Renal pelvis (tissue), 4 donors: ENCODE data around the gene GALP. TPM values are rescaled to one million over a fixed set of nuclear protein-coding genes. Genes with fewer than 3 reads are reported as not detected.
"Not testable (repeated sequence)": the region's sequence is repeated elsewhere in the genome, so short reads cannot be mapped to it uniquely, and the experiment has no call there.

Experiments used
- DNase-seq: peaks from one replicate; pipeline ENCODE4 v3.0.0-alpha.2; 2013
- polyA plus RNA-seq, 3 donors: library from polyadenylated mRNA; unstranded; fragments of 120-200 nt; gene quantifications; one replicate each; pipeline ENCODE4 v1.2.1, GENCODE V29; 2013; ENCODE audit not compliant: insufficient read length in 3 of 3

Gene GALP
- polyA plus RNA-seq, 3 donors: 0.47 TPM; not detected in 2

DNA sequence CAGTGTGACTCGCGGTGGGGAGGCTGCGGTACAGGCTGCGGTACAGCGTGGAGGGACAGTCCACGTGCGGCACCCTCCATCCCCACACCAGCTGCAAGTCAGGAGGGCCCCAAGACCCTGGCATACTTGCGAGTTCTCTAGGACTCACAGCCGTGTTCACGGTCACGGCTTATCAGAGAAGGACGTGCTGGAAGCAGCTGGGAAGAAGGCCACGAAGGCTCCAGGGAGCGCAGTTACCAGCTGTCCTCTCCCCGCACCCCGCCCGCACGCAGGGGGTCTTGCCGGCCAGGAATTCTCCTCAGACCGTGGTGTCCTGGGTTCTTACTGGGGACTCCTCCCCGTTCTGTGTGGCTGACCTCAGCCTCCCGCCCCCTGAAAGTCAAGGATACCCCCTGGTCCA is 28.5 kb upstream of the GALP start:
- DNase-seq: no peak

DNA sequence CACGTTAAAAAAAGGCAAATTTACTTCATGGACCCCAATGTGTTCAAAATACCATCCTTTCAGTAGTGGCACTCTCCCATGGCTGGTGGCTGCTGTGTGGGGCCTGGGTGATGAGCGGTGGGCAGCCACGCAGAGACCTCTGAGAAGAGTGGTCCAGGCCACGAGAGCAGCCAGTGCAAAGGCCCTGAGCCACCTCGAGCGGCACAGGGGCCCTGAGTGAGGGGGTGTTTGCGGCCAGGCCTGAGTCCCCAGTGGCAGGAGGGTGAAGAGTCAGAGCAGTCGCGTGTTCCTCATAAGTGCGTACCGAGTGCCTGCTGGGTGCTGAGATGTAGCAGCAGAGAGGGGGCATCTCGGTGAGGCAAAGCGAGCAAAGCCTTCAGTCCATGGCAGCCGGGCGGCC is 27.7 kb upstream of the GALP start:
- no peak for DNase-seq

DNA sequence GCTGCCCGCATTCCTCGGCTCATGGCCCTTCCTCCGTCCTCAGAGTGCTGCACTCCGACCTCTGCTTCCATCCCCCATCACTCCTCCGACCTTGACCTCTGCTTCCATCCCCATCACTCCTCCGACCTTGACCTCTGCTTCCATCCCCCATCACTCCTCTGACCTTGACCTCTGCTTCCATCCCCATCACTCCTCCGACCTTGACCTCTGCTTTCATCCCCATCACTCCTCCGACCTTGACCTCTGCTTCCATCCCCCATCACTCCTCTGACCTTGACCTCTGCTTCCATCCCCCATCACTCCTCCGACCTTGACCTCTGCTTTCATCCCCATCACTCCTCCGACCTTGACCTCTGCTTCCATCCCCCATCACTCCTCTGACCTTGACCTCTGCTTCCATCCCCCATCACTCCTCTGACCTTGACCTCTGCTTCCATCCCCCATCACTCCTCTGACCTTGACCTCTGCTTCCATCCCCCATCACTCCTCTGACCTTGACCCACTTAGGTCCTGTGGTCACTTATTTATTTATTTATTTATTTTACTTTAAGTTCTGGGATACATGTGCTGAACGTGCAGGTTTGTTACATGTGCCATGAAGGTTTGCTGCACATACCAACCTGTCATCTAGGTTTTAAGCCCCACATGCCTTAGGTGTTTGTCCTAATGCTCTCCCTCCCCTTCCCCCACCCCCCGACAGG is 26.7 kb upstream of the GALP start:
- DNase-seq: not testable (repeated sequence)

DNA sequence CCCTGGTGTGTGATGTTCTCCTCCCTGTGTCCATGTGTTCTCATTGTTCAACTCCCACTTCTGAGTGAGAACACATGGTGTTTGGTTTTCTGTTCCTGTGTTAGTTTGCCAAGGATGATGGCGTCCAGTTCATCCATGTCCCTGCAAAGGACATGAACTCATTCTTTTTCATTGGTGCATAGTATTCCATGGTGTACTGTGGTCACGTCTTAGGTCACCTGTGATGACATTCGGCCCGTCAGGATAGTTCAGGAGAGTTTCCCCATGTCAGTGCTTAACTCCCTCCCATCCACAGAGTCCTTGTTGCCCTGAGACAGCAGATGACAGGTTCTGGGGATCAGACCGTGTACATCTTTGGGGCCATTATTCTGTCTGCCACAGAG is 26.2 kb upstream of the GALP start:
- no peak for DNase-seq

DNA sequence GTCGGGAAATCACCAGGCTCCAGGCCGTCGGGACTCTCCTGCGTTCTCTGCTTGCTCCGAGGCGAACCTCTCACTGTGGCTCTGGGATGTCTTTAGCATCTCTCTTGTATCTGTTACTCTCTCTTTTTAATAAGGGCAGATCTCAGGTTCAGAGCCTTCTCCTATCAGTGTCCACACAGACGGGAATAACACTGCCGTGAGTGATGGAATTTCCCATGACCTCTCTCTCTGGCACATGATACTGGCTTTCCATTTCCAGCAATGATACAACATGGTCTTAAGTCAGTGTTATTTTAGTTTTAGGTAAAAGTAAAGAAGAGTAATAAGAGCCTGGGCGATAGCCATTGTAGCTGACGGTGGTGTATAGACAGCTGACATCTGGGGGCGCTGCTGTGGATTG is 25.4 kb upstream of the GALP start:
- no peak for DNase-seq

DNA sequence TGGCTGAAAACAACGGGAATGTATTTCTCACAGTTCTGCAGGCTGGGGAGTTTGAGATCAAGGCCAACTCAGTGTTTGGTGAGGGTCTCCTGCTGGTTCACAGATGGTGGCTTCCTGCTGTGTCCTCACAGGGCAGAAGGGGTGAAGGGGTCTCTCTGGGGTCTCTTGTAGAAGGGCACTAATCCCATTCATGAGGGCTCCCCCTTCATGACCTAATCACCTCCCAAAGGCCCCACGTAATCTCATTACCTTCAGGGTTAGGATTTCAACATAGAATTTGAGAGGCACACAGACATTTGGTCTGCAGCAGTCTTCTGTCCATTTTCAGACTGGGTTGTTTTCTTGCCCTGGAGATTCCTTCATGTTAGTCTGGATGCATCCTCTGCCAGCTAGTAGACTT is 23.2 kb upstream of the GALP start:
- no peak for DNase-seq

DNA sequence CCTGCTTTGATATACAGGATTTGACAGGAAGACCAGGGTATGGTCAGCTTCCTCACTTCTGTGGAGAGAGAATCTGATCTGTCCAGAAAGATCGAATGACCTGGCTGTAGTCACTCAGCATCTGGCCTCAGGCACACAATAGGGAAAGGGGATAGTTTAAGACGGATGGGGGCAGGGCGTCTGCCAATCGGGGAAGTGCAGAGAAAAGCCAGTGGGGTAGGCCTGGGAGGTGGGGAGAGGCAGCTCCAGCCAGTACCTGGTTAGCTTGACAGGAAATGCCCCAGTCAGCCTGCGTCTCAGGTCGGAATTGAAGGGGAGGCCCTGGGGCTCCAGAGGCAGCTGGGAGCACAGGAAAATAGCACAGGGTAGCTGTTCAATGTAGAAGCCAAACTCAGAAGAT is 22.3 kb upstream of the GALP start:
- no peak for DNase-seq

DNA sequence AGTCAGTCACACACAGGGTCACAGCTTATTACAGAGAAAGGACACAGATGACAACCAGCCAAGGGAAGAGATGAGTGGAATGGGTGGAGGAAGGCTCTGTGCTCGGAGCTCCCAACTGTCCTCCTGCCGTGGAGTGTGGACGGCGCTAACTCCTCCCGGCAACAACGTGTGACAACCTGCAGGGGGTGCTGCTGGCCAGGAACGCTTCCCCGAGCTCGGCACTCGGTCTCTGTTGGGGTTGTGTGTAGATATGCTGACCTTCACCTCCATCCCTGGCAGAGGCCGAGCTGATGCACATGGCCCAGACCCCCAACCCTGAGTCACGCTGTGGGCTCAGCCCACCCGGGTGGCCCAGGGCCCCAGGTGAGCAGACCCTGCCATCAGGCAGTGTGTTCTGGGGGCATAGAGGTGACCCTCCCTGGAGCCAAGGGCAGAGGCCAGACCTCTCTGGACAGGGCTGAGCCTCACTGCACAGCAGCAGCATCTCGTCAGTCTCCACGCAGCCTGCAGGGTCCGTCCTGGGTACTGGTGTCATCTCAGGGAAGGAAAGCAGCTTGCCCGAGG is 20.6 kb upstream of the GALP start:
- no peak for DNase-seq

DNA sequence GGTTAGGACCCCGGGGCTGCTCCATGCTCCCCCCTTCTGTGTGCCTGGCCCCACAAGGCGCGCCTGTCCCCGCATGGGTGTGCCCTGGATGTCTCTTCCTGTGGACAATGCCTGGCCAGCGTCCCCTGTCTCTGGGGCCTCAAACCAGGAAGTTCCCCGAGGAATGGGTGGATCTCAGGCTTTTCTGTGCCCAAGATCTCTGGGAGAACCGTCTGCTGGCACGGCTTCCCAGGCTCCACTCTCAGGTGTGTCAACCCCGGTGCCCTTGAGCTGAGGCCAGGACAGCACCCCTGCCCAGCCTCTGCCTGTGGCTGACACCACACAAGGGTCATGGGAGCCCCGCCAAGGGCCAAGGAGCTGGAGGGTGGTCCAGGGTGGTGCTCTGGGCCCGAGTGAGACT is 19.0 kb upstream of the GALP start:
- DNase-seq: no peak

DNA sequence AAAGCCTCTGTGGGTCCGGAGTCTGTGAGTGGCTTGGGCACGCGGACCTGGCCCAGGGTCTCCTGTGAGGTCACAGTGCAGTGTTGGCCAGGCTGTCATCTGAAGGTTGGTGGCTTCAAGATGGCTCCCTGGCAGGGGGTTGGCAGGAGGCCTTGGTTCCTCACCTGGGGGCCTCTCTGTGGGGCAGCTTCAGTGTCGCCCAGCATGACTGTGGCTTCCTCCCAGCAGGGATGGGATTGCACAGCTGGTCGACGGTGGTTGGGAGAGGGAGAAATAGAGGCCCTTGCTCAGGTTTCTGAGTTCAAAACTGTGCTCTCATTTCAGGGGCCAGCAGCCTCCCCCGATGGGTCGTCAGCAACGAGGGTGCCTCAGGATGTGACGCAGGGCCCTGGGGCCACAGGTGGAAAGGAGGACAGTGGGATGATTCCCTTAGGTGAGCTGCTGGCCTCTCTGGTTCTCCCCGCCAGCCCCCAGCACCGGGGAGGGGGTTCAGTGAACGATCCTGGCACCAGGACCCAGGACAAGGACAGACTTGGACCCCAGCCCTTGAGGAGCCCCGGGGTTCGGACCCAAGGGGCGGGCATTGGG is 17.5 kb upstream of the GALP start:
- DNase-seq: no peak

DNA sequence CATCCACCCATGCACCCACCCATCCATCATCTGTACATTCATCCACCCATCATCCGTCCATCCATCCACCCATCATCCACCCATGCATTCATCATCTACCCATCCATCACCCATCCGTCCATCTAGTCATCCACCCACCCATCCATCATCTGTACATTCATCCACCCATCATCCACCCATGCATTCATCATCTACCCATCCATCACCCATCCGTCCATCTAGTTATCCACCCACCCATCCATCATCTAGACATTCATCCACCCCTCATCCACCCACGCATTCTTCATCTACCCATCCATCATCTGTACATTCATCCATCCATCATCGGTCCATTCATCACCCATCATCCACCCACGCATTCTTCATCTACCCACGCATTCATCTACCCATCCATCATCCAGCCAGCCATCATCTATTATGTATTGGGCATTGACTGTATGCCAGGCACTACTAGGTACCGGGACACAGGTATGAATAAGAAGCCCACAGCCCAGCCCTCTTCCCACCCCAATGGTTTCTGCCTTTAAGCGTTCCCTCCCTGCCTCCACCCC is 16.7 kb upstream of the GALP start:
- no peak for DNase-seq

DNA sequence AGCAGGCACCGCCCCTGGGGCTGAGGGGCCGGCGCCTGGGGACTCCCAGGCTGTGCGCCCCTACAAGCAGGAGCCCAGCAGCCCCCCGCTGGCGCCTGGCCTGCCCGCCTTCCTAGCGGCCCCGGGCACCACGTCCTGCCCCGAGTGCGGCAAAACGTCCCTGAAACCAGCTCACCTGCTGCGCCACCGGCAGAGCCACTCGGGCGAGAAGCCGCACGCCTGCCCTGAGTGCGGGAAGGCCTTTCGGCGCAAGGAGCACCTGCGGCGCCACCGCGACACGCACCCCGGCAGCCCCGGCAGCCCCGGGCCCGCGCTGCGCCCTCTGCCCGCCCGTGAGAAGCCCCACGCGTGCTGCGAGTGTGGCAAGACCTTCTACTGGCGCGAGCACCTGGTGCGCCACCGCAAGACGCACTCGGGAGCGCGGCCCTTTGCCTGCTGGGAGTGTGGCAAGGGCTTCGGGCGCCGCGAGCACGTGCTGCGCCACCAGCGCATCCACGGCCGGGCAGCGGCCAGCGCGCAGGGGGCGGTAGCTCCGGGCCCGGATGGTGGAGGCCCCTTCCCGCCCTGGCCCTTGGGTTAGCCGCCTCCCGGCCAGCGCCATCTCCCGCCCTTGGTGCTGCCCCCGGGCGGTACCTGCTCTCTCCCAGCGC is 16.1 kb upstream of the GALP start:
- no peak for DNase-seq

DNA sequence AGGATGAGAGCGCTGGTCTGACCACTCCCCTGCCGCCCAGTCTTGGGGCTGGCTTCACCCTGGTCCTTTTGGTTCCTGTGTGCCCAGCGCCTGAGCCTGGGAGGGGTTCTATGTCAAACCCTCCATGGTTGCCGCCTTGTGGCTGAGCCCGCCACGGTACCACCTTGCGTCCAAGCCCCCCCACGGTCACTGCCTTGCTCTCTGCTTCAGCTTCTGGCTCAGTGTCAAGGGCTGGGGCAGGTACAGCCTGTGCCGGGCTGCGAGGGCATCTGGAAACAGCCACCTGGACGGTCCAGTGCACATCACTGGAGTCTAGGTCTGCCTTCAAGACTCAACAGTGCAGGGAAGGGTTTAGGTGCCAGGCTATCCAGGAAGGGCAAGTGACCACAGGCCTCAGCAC is 14.3 kb upstream of the GALP start:
- DNase-seq: no peak

DNA sequence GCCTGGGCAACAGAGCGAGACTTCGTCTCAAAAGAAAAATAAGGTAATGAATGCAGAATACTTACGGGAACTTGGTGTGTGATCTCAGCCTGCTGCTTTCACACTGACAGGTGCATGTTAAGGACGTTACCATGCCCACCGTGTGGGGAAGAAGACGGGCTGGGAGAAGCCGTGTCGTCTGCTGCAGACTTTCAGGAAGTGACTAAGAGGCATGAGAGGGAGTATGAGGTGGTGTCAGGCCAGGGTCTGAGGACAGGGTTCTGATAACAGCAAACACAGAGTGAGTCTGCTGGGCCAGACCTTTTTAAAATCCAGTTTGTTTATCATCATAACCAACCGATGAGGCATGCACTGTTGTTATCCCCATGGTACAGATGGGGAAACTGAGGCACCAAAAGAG is 13.6 kb upstream of the GALP start:
- DNase-seq: no peak

DNA sequence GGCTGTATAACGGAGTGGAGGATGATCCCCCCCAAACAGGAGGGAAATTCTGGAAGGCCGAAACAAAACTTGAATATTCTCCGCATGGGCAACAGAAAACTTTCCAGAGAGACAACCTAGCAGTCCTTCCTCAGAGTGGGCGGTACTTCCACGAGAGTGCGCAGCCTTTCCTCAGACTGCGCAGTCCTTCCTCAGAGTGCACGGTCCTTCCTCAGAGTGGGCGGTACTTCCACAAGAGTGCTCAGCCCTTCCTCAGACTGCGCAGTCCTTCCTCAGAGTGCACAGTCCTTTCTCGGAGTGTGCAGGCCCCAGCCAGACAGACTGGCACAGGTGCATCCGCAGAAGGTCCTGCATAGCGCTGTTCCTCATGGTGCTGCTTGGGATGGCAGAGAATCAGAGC is 12.7 kb upstream of the GALP start:
- DNase-seq: no peak

DNA sequence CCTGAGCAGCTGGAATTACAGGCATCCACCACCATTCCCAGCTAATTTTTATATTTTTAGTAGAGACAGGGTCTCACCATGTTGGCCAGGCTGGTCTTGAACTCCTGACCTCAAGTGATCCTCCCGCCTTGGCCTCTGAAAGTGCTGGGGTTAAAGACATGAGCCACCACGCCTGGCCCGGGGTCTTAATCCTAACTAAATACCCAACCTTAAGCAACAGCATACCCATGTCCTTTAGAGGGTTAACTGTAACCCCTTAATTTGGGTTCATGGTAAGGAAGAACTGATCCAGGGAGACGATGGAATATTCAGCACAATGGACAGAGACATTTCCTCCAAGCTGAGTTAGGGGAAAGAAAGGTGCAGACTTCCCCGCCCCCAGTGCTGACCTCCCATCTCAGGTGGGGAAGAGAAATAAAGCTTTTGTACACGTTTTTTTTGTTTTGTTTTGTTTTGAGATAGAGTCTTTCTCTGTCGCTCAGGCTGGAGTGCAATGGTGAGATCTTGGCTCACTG is 8.7 kb upstream of the GALP start:
- peak; percentile 39 for DNase-seq

DNA sequence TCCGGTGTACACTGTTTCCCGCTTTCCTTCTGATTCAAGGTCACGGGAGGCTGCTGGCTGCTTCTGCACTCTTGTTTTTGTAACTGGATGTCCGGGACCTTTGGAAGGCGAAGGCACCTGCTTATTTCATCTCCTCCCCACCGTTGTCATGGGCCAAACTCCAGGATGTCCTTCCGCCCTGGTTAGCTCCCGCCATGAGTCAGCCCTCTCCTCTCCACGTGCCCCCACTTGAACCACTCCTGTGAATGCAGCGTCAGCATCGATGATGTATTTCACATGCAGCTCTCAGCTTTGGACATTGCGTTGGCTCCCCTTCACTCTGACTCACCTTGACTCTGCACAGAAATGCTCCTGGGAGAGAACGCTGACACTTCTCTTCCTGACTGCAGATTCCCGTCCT is 5.5 kb upstream of the GALP start:
- no peak for DNase-seq

DNA sequence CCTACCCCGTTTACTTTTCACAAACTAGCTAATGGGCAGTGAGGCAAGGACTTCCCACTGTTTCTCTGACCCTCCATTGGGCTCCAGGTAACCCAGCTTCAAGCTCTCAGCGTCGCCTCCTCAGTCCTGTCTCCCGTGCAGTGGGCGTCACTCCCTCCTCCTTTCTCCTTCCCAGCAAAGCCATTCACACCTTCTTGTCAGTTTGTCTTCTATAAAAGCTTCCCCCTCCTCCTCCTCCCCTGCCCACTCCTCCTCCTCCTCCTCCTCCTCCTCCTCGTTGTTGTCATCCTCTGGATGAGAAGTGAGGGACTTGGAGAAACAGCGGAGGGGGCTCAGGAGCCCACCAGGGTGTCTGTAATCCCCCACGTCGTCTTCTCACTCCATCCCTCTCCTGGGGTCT is 1.7 kb upstream of the GALP start:
- DNase-seq: no peak

DNA sequence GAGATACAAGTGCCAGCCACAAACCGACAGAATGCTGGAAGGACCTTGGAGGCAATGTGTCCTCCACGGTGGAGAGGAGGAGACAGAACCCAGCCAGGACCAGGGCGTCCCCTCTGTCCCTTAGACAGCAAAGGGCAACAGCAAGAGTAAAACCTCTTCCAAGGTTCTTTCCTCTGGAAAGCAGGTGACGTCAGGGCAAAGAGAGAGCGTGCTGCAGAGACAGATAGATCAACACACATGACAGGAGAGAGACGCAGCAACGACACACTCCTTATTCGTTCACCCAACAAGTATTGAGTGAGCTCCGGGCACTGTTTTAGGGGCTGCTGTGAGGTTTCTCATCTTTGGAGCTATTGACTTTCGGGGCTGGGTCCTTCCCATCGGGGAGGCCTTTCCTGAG is 1.3 kb upstream of the GALP start:
- DNase-seq: no peak

DNA sequence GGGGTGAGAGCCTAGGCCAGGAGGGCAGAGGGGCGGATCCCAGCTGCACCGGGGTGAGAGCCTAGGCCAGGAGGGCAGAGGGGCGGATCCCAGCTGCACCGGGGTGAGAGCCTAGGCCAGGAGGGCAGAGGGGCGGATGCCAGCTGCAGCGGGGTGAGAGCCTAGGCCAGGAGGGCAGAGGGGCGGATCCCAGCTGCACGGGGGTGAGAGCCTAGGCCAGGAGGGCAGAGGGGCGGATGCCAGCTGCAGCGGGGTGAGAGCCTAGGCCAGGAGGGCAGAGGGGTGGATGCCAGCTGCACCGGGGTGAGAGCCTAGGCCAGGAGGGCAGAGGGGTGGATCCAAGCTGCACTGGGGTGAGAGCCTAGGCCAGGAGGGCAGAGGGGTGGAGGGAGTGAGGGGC is 502 bp downstream of the GALP start:
- DNase-seq: not testable (repeated sequence)

DNA sequence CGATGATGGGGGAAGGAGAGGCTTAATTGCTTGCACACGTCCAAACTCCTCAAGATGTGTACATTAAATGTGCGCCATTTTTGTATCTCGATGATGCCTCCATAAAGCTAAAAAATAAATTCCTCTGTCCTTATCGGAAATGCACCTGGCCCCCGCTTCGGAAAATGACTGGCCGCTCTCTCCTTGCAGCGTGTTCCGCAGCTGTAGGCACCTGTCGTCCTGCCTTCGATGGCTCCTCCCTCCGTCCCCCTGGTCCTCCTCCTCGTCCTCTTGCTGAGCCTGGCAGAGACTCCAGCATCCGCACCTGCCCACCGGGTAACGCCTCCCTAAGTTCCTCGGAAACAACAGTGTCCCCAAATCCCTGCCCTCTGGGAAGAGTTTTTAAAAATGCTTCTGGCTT is 1.1 kb downstream of the GALP start:
- no peak for DNase-seq

DNA sequence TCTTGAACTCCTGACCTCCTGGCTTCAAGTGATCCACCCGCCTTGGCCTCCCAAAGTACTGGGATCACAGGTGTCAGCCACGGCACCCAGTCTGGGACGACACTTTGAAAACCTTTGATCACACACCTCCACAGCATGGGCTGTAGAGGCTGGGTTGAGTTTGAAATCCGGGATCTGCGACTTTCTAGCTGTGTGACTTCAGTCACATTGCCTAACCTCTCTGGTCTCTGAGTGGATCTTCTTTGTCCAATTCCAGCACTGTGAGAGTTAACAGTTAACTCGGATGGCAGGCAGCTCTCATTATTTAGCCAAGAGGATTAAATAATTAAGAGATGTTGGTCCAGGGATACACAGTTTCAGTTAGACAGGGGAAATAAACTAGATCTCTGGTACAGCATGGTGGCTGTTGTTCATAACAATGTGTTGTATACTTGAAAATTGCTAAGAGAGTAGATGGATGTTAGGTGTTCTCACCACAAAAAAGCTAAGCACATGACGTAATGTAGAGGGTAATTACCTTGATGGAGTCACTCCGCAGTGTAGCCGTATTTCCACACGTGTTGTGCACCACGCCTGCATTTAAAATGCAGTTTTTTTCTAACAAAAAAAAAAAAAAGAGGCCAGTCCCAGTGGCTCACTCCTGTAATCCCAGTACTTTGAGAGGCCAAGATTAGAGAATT is 1.9 kb downstream of the GALP start:
- no peak for DNase-seq
